ENCODE measurements around the gene FHIT. TPM values are rescaled to one million over a fixed set of nuclear protein-coding genes. Genes with fewer than 3 reads are reported as not detected.

FHIT gene
- total RNA-seq, 1 donor from 2014 or later: 11.5 TPM

- no peak overlapping the region for H3K4me3 ChIP-seq (ENCODE audit: low read depth, low read length)
- H3K27me3 ChIP-seq (ENCODE audit: control insufficient read depth, insufficient read depth, low read length): no peaks in the 10 kb centered on the region
- DNase-seq (ENCODE audit: low read depth): no peak
- TF ChIP-seq CTCF (IDR thresholded peaks at IDR 0.05; ENCODE audit: insufficient read depth, low read length, poor library complexity, severe bottlenecking): no peak
- no peaks in the 10 kb centered on the region for H3K36me3 ChIP-seq (ENCODE audit: control insufficient read depth, insufficient read depth, low read length)
These were observed 802.6 kb downstream of the FHIT start for GRCh38 chr3:60448696-60449095.

- H3K4me3 ChIP-seq (ENCODE audit: low read depth, low read length): no peak overlapping the region
- TF ChIP-seq CTCF (IDR thresholded peaks at IDR 0.05; ENCODE audit: insufficient read depth, low read length, poor library complexity, severe bottlenecking): no peak
- no peak for DNase-seq (ENCODE audit: low read depth)
These were observed 805.8 kb downstream of the FHIT start for GRCh38 chr3:60445446-60445845.

GRCh38 chr3:60444898-60445437 lies 806.3 kb downstream of the FHIT start:
- Histone ChIP-seq H3K36me3 (ENCODE audit: control insufficient read depth, insufficient read depth, low read length) (no peaks in the 10 kb centered on the region), H3K27me3 (ENCODE audit: control insufficient read depth, insufficient read depth, low read length) (no peaks in the 10 kb centered on the region), H3K4me3 (ENCODE audit: low read depth, low read length) (no peak overlapping the region)
- DNase-seq (ENCODE audit: low read depth): no peak
- no peak for TF ChIP-seq CTCF (IDR thresholded peaks at IDR 0.05; ENCODE audit: insufficient read depth, low read length, poor library complexity, severe bottlenecking)

More at GRCh38 chr3:60445446-60445845, 805.8 kb downstream of the FHIT start:
- no peaks in the 10 kb centered on the region for H3K27me3 ChIP-seq (ENCODE audit: control insufficient read depth, insufficient read depth, low read length)
- no peaks in the 10 kb centered on the region for H3K36me3 ChIP-seq (ENCODE audit: control insufficient read depth, insufficient read depth, low read length)

- Histone ChIP-seq H3K27me3 (ENCODE audit: control insufficient read depth, insufficient read depth, low read length) (no peaks in the 10 kb centered on the region), H3K4me3 (ENCODE audit: low read depth, low read length) (no peak overlapping the region), H3K36me3 (ENCODE audit: control insufficient read depth, insufficient read depth, low read length) (no peaks in the 10 kb centered on the region)
- TF ChIP-seq CTCF (IDR thresholded peaks at IDR 0.05; ENCODE audit: insufficient read depth, low read length, poor library complexity, severe bottlenecking): no peak
- no peak for DNase-seq (ENCODE audit: low read depth)
These were observed 810.4 kb downstream of the FHIT start for GRCh38 chr3:60440869-60441268.

- no peak for TF ChIP-seq CTCF (IDR thresholded peaks at IDR 0.05; ENCODE audit: insufficient read depth, low read length, poor library complexity, severe bottlenecking)
- DNase-seq (ENCODE audit: low read depth): no peak
- H3K4me3 ChIP-seq (ENCODE audit: low read depth, low read length): no peak overlapping the region
- no peaks in the 10 kb centered on the region for H3K36me3 ChIP-seq (ENCODE audit: control insufficient read depth, insufficient read depth, low read length)
- no peaks in the 10 kb centered on the region for H3K27me3 ChIP-seq (ENCODE audit: control insufficient read depth, insufficient read depth, low read length)
These were observed 815.2 kb downstream of the FHIT start for GRCh38 chr3:60435941-60436650.

GRCh38 chr3:60434950-60435349 lies 816.3 kb downstream of the FHIT start:
- H3K27me3 ChIP-seq (ENCODE audit: control insufficient read depth, insufficient read depth, low read length): no peaks in the 10 kb centered on the region
- TF ChIP-seq CTCF (IDR thresholded peaks at IDR 0.05; ENCODE audit: insufficient read depth, low read length, poor library complexity, severe bottlenecking): no peak
- H3K4me3 ChIP-seq (ENCODE audit: low read depth, low read length): no peak overlapping the region
- H3K36me3 ChIP-seq (ENCODE audit: control insufficient read depth, insufficient read depth, low read length): no peaks in the 10 kb centered on the region
- DNase-seq (ENCODE audit: low read depth): no peak

Measured in kidney epithelial cell (primary cell).